ENCODE measurements around the gene SLC6A19.

Gene SLC6A19

GRCh38 chr5:1187234-1187949 lies 14.0 kb upstream of the SLC6A19 start:
- Histone ChIP-seq H3K36me3 (no peaks in the 10 kb centered on the region), H3K27ac (no peak overlapping the region), H3K27me3 (ENCODE audit: insufficient read depth, low read depth, severe bottlenecking) (no peaks in the 10 kb centered on the region), H3K9me3 (ENCODE audit: severe bottlenecking) (no peaks in the 10 kb centered on the region), H3K4me3 (ENCODE audit: low read depth, low read length) (no peak overlapping the region)
- no peak for DNase-seq
- TF ChIP-seq CTCF (IDR thresholded peaks at IDR 0.05; ENCODE audit: low read depth, low read length): no peak

- no peaks in the 10 kb centered on the region for H3K27me3 ChIP-seq (ENCODE audit: insufficient read depth, low read depth, severe bottlenecking)
Measured at GRCh38 chr5:1187950-1188334, 13.5 kb upstream of the SLC6A19 start.

GRCh38 chr5:1188464-1188863 lies 12.9 kb upstream of the SLC6A19 start:
- TF ChIP-seq CTCF (IDR thresholded peaks at IDR 0.05; ENCODE audit: low read depth, low read length): no peak
- Histone ChIP-seq H3K27me3 (ENCODE audit: insufficient read depth, low read depth, severe bottlenecking) (no peaks in the 10 kb centered on the region), H3K9me3 (ENCODE audit: severe bottlenecking) (no peaks in the 10 kb centered on the region), H3K4me3 (ENCODE audit: low read depth, low read length) (no peak overlapping the region), H3K27ac (no peak overlapping the region), H3K36me3 (no peaks in the 10 kb centered on the region)
- no peak for DNase-seq

More at GRCh38 chr5:1187950-1188334, 13.5 kb upstream of the SLC6A19 start:
- no peaks in the 10 kb centered on the region for H3K36me3 ChIP-seq
- DNase-seq: no peak
- H3K4me3 ChIP-seq (ENCODE audit: low read depth, low read length): no peak overlapping the region
- no peaks in the 10 kb centered on the region for H3K9me3 ChIP-seq (ENCODE audit: severe bottlenecking)
- H3K27ac ChIP-seq: no peak overlapping the region
- TF ChIP-seq CTCF (IDR thresholded peaks at IDR 0.05; ENCODE audit: low read depth, low read length): no peak

GRCh38 chr5:1189269-1189668 lies 12.1 kb upstream of the SLC6A19 start:
- H3K4me3 ChIP-seq (ENCODE audit: low read depth, low read length): no peak overlapping the region
- no peaks in the 10 kb centered on the region for H3K36me3 ChIP-seq
- no peak for TF ChIP-seq CTCF (IDR thresholded peaks at IDR 0.05; ENCODE audit: low read depth, low read length)
- no peak overlapping the region for H3K27ac ChIP-seq
- H3K27me3 ChIP-seq (ENCODE audit: insufficient read depth, low read depth, severe bottlenecking): no peaks in the 10 kb centered on the region
- H3K9me3 ChIP-seq (ENCODE audit: severe bottlenecking): no peaks in the 10 kb centered on the region
- no peak for DNase-seq

- no peak for DNase-seq
- Histone ChIP-seq H3K4me3 (ENCODE audit: low read depth, low read length) (no peak overlapping the region), H3K36me3 (no peaks in the 10 kb centered on the region), H3K9me3 (ENCODE audit: severe bottlenecking) (no peaks in the 10 kb centered on the region), H3K27me3 (ENCODE audit: insufficient read depth, low read depth, severe bottlenecking) (no peaks in the 10 kb centered on the region), H3K27ac (no peak overlapping the region)
- no peak for TF ChIP-seq CTCF (IDR thresholded peaks at IDR 0.05; ENCODE audit: low read depth, low read length)
Measured at GRCh38 chr5:1190278-1190677, 11.1 kb upstream of the SLC6A19 start.

GRCh38 chr5:1190837-1191239 lies 10.6 kb upstream of the SLC6A19 start:
- no peaks in the 10 kb centered on the region for H3K9me3 ChIP-seq (ENCODE audit: severe bottlenecking)
- no peak overlapping the region for H3K4me3 ChIP-seq (ENCODE audit: low read depth, low read length)
- no peak for DNase-seq
- H3K36me3 ChIP-seq: no peaks in the 10 kb centered on the region
- TF ChIP-seq CTCF (IDR thresholded peaks at IDR 0.05; ENCODE audit: low read depth, low read length): no peak
- H3K27me3 ChIP-seq (ENCODE audit: insufficient read depth, low read depth, severe bottlenecking): no peaks in the 10 kb centered on the region
- H3K27ac ChIP-seq: no peak overlapping the region

All from WERI-Rb-1 (cell line).